Liver (tissue), 9 donors: Measurements from ENCODE around the gene MTMR11. TPM values are rescaled to one million over a fixed set of nuclear protein-coding genes. Genes with fewer than 3 reads are reported as not detected.

Source experiments
- DNase-seq: peaks from one replicate; pipeline ENCODE4 v3.0.0-alpha.2; 2017; ENCODE audit warnings: low spot score
- H3K27ac ChIP-seq, 2 donors: one replicate each; pipeline ENCODE4 v1.7.0; 2013; ENCODE audit warnings: inconsistent platforms in 2 of 2, low read length in 2 of 2, control low read depth in 1 of 2, low read depth in 1 of 2, mild to moderate bottlenecking in 1 of 2
- H3K27me3 ChIP-seq, 4 donors: one replicate each; pipeline versions ENCODE4 v1.6.1 to v1.7.0; 2013; ENCODE audit warnings: low read length in 3 of 4, inconsistent platforms in 1 of 4, mild to moderate bottlenecking in 1 of 4, moderate library complexity in 1 of 4; ENCODE audit not compliant: control insufficient read depth in 4 of 4, insufficient read depth in 4 of 4
- H3K36me3 ChIP-seq, 4 donors: one replicate each; pipeline versions ENCODE4 v1.6.1 to v1.7.0; 2013; ENCODE audit warnings: low read length in 3 of 4, mild to moderate bottlenecking in 3 of 4, low read depth in 1 of 4, moderate library complexity in 1 of 4; ENCODE audit not compliant: control insufficient read depth in 4 of 4, insufficient read depth in 3 of 4
- H3K4me1 ChIP-seq, 4 donors: one replicate each; pipeline versions ENCODE4 v1.6.1 to v1.7.0; 2013; ENCODE audit warnings: low read length in 3 of 4, mild to moderate bottlenecking in 3 of 4, moderate library complexity in 1 of 4; ENCODE audit not compliant: control insufficient read depth in 4 of 4, insufficient read depth in 4 of 4
- H3K4me3 ChIP-seq, 3 donors: one replicate each; pipeline versions ENCODE4 v1.6.1 to v1.7.0; 2013; ENCODE audit warnings: low read length in 3 of 3, control low read depth in 1 of 3, low read depth in 1 of 3, mild to moderate bottlenecking in 1 of 3
- H3K9ac ChIP-seq, 2 donors: one replicate each; pipeline ENCODE4 v1.7.0; 2013; ENCODE audit warnings: low read length in 2 of 2, mild to moderate bottlenecking in 2 of 2, moderate library complexity in 2 of 2, control low read depth in 1 of 2, low read depth in 1 of 2
- H3K9me3 ChIP-seq, 4 donors: one replicate each; pipeline versions ENCODE4 v1.6.1 to v1.7.0; 2013; ENCODE audit warnings: low read length in 3 of 4; ENCODE audit not compliant: control insufficient read depth in 4 of 4
- CTCF ChIP-seq: fragments of 150-350 bp; IDR thresholded peaks from 2 replicates; pipeline ENCODE4 v1.5.1; 2017; ENCODE audit warnings: improper control_type of control experiment, low read depth, low read length; ENCODE audit not compliant: missing input control
- EGR1 ChIP-seq, 2 donors: IDR thresholded peaks; 2 replicates each; pipeline ENCODE4 v1.6.1; 2016 to 2018; ENCODE audit warnings: antibody characterized with exemption in 2 of 2, low read depth in 2 of 2
- FOXA1 ChIP-seq: IDR thresholded peaks from 2 replicates; pipeline ENCODE4 v1.6.1; 2016; ENCODE audit warnings: antibody characterized with exemption
- FOXA2 ChIP-seq: IDR thresholded peaks from 2 replicates; pipeline ENCODE4 v1.6.1; 2016; ENCODE audit warnings: antibody characterized with exemption
- GABPA ChIP-seq, 2 donors: IDR thresholded peaks in 1 of 2; conservative IDR thresholded peaks in 1 of 2; 2 replicates each; pipeline ENCODE4 v1.6.1; 2016; ENCODE audit warnings: antibody characterized with exemption in 2 of 2, mild to moderate bottlenecking in 1 of 2, moderate library complexity in 1 of 2
- HNF4A ChIP-seq, 2 donors: conservative IDR thresholded peaks; 2 replicates each; pipeline ENCODE4 v1.6.1; 2016; ENCODE audit warnings: antibody characterized with exemption in 2 of 2, mild to moderate bottlenecking in 2 of 2
- HNF4G ChIP-seq: IDR thresholded peaks from 2 replicates; pipeline ENCODE4 v1.6.1; 2016; ENCODE audit warnings: antibody characterized with exemption
- JUND ChIP-seq, 2 donors: IDR thresholded peaks; 2 replicates each; pipeline ENCODE4 v1.6.1; 2016; ENCODE audit warnings: antibody characterized with exemption in 2 of 2
- NR2F2 ChIP-seq: IDR thresholded peaks from 2 replicates; pipeline ENCODE4 v1.6.1; 2016; ENCODE audit warnings: antibody characterized with exemption
- RAD21 ChIP-seq, 2 donors: IDR thresholded peaks; 2 replicates each; pipeline ENCODE4 v1.6.1; 2016; ENCODE audit warnings: antibody characterized with exemption in 2 of 2, mild to moderate bottlenecking in 2 of 2
- RXRA ChIP-seq, 2 donors: IDR thresholded peaks; 2 replicates each; pipeline ENCODE4 v1.6.1; 2017 to 2018; ENCODE audit warnings: antibody characterized with exemption in 2 of 2, mild to moderate bottlenecking in 1 of 2
- SP1 ChIP-seq: IDR thresholded peaks from 2 replicates; pipeline ENCODE4 v1.6.1; 2018; ENCODE audit warnings: antibody characterized with exemption, mild to moderate bottlenecking
- TAF1 ChIP-seq: conservative IDR thresholded peaks from 2 replicates; pipeline ENCODE4 v1.6.1; 2016; ENCODE audit warnings: antibody characterized with exemption, mild to moderate bottlenecking
- YY1 ChIP-seq: IDR thresholded peaks from 2 replicates; pipeline ENCODE4 v1.6.1; 2016; ENCODE audit warnings: antibody characterized with exemption, mild to moderate bottlenecking
- whole genome bisulfite sequencing: extraction: QIAGEN DNeasy Blood & Tissue Kit; methylation state at CpG from one replicate; pipeline ENCODE4 v1.1.7; 2013; 5-methylcytosine and 5-hydroxymethylcytosine counted together
- polyA plus RNA-seq, 2 donors: library from polyadenylated mRNA; stranded (reverse) in 1 of 2; unstranded in 1 of 2; fragments of 200-250 nt in 1 of 2; fragments of >200 nt in 1 of 2; fragmentation: Nextera tagmentation in 1 of 2; extraction: Ambion mirVana in 1 of 2; gene quantifications; one replicate each; pipeline versions ENCODE4 v1.2.1 to v1.2.3, GENCODE V29; 2013 to 2015
- total RNA-seq, 2 donors: library from RNA; depleted of rRNA; stranded (reverse); fragments of >200 nt; gene quantifications; one replicate each; pipeline ENCODE4 v1.2.3, GENCODE V29; 2014
- TF ChIP-seq, protein P1 (sequence below): IDR thresholded peaks from 2 replicates; pipeline ENCODE4 v1.6.1; 2016; ENCODE audit warnings: antibody characterized with exemption
- TF ChIP-seq, protein P2 (sequence below): IDR thresholded peaks from 2 replicates; pipeline ENCODE4 v1.6.1; 2016; ENCODE audit warnings: antibody characterized with exemption
- TF ChIP-seq, protein P3 (sequence below): IDR thresholded peaks from 2 replicates; pipeline ENCODE4 v1.6.1; 2016; ENCODE audit warnings: antibody characterized with exemption
- TF ChIP-seq, protein P4 (sequence below): IDR thresholded peaks from 2 replicates; pipeline ENCODE4 v1.6.1; 2016; ENCODE audit warnings: antibody characterized with exemption, mild to moderate bottlenecking
- donor health status: healthy.
- donor health status: healthy.
- donor health status: healthy.
- donor health status: healthy.
- donor health status: healthy.

The MTMR11 gene
- total and polyA plus RNA-seq, 4 donors: 1.5 to 2.1 (median 1.8) TPM

DNA sequence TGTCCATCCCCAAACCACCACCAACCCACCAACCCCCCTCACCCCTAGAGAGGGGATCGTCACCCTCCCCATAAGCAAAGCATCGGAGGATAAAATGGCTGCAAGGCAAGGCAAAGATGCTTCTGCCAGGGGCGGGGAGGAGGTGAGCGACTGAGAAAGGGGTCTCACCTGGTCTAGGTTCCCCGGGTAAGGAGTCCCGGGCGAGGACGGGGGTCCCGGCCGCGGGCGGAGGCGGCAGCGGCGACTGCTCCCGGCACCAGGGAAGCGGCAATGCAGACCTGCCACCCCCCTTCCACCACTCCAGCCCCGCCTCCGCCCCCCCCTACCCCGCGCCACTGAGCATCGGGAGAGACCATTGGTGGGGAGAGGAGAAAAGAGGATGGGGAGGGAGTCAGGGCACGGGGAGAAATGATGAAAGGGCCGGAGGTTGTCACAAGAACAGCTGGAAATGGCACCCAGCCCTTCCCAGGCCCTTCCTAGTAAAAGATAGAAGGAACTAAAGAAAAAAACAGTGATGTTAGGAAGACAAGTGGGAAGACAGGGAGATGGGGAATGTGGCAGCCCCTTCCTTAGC is 19.0 kb downstream of the MTMR11 start, which contains the start of gene SV2A:
Gene SV2A (minus strand): TSS at position 274 of the 574 bp plus-strand sequence. CDS start 4,004 bp downstream, outside the sequence.
- no peak for DNase-seq
- Histone ChIP-seq H3K4me3 (peak within 1 kb of the TSS in 1 of 3 donors; percentile 23), H3K9me3 (no peaks in the 10 kb centered on the region), H3K36me3 (peaks cover 0 to 7% (median 2%) of the 10 kb centered on the region in 4 donors), H3K4me1 (no peaks in the 10 kb centered on the region), H3K27me3 (no peaks in the 10 kb centered on the region), H3K27ac (no peak within 1 kb of the TSS), H3K9ac (no peak within 1 kb of the TSS)
- no peak for TF ChIP-seq HNF4A (conservative IDR thresholded peaks at IDR 0.05)
- no peak for TF ChIP-seq SP1
- TF ChIP-seq CTCF: no peak
- no peak for TF ChIP-seq GABPA (IDR thresholded peaks at IDR 0.05 in 1 of 2, conservative IDR thresholded peaks at IDR 0.05 in 1 of 2)
- TF ChIP-seq YY1: no peak
- no peak for TF ChIP-seq EGR1 (IDR thresholded peaks at IDR 0.05; ENCODE audit: low read depth in 2 of 2)
- no peak for TF ChIP-seq FOXA1
- no peak for TF ChIP-seq TAF1
- TF ChIP-seq, protein P1, sequence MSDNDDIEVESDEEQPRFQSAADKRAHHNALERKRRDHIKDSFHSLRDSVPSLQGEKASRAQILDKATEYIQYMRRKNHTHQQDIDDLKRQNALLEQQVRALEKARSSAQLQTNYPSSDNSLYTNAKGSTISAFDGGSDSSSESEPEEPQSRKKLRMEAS: no peak
- no peak for TF ChIP-seq RAD21 (IDR thresholded peaks at IDR 0.05)
- TF ChIP-seq, protein P2, sequence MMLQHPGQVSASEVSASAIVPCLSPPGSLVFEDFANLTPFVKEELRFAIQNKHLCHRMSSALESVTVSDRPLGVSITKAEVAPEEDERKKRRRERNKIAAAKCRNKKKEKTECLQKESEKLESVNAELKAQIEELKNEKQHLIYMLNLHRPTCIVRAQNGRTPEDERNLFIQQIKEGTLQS: no peak
- no peak for TF ChIP-seq RXRA (IDR thresholded peaks at IDR 0.05)
- no peak for TF ChIP-seq HNF4G
- TF ChIP-seq NR2F2: no peak
- TF ChIP-seq, protein P3, sequence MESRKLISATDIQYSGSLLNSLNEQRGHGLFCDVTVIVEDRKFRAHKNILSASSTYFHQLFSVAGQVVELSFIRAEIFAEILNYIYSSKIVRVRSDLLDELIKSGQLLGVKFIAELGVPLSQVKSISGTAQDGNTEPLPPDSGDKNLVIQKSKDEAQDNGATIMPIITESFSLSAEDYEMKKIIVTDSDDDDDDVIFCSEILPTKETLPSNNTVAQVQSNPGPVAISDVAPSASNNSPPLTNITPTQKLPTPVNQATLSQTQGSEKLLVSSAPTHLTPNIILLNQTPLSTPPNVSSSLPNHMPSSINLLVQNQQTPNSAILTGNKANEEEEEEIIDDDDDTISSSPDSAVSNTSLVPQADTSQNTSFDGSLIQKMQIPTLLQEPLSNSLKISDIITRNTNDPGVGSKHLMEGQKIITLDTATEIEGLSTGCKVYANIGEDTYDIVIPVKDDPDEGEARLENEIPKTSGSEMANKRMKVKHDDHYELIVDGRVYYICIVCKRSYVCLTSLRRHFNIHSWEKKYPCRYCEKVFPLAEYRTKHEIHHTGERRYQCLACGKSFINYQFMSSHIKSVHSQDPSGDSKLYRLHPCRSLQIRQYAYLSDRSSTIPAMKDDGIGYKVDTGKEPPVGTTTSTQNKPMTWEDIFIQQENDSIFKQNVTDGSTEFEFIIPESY: no peak
- no peak for TF ChIP-seq FOXA2
- WGBS: 6% methylated on average over 24 of the region's 24 CpGs

- no peaks in the 10 kb centered on the region for H3K9me3 ChIP-seq
- H3K4me1 ChIP-seq: no peaks in the 10 kb centered on the region
- DNase-seq: no peak
- no peak overlapping the region for H3K27ac ChIP-seq
- H3K36me3 ChIP-seq: peaks cover 0 to 2% (median 0%) of the 10 kb centered on the region in 4 donors
- H3K9ac ChIP-seq: no peak overlapping the region
- peak overlapping the region in 1 of 3 donors; percentile 4 for H3K4me3 ChIP-seq
- WGBS: 21% methylated on average over 10 of the region's 10 CpGs
- no peaks in the 10 kb centered on the region for H3K27me3 ChIP-seq
- TF ChIP-seq CTCF (no peak), NR2F2 (no peak), EGR1 (IDR thresholded peaks at IDR 0.05; ENCODE audit: low read depth in 2 of 2) (no peak), FOXA1 (no peak), JUND (IDR thresholded peaks at IDR 0.05) (no peak), YY1 (no peak), HNF4A (conservative IDR thresholded peaks at IDR 0.05) (no peak), FOXA2 (no peak), GABPA (IDR thresholded peaks at IDR 0.05 in 1 of 2, conservative IDR thresholded peaks at IDR 0.05 in 1 of 2) (no peak), HNF4G (no peak), RXRA (IDR thresholded peaks at IDR 0.05) (no peak)
- TF ChIP-seq, protein P4, sequence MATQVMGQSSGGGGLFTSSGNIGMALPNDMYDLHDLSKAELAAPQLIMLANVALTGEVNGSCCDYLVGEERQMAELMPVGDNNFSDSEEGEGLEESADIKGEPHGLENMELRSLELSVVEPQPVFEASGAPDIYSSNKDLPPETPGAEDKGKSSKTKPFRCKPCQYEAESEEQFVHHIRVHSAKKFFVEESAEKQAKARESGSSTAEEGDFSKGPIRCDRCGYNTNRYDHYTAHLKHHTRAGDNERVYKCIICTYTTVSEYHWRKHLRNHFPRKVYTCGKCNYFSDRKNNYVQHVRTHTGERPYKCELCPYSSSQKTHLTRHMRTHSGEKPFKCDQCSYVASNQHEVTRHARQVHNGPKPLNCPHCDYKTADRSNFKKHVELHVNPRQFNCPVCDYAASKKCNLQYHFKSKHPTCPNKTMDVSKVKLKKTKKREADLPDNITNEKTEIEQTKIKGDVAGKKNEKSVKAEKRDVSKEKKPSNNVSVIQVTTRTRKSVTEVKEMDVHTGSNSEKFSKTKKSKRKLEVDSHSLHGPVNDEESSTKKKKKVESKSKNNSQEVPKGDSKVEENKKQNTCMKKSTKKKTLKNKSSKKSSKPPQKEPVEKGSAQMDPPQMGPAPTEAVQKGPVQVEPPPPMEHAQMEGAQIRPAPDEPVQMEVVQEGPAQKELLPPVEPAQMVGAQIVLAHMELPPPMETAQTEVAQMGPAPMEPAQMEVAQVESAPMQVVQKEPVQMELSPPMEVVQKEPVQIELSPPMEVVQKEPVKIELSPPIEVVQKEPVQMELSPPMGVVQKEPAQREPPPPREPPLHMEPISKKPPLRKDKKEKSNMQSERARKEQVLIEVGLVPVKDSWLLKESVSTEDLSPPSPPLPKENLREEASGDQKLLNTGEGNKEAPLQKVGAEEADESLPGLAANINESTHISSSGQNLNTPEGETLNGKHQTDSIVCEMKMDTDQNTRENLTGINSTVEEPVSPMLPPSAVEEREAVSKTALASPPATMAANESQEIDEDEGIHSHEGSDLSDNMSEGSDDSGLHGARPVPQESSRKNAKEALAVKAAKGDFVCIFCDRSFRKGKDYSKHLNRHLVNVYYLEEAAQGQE: no peak
- TF ChIP-seq, protein P1: no peak
- TF ChIP-seq, protein P2: no peak
These were observed 19.8 kb downstream of the MTMR11 start for GRCh38 chr1:149916898-149917252.
